ENCODE results near the gene HTR5A.
"Not testable (repeated sequence)": the region's sequence is repeated elsewhere in the genome, so short reads cannot be mapped to it uniquely, and the experiment has no call there.

HTR5A gene

DNA sequence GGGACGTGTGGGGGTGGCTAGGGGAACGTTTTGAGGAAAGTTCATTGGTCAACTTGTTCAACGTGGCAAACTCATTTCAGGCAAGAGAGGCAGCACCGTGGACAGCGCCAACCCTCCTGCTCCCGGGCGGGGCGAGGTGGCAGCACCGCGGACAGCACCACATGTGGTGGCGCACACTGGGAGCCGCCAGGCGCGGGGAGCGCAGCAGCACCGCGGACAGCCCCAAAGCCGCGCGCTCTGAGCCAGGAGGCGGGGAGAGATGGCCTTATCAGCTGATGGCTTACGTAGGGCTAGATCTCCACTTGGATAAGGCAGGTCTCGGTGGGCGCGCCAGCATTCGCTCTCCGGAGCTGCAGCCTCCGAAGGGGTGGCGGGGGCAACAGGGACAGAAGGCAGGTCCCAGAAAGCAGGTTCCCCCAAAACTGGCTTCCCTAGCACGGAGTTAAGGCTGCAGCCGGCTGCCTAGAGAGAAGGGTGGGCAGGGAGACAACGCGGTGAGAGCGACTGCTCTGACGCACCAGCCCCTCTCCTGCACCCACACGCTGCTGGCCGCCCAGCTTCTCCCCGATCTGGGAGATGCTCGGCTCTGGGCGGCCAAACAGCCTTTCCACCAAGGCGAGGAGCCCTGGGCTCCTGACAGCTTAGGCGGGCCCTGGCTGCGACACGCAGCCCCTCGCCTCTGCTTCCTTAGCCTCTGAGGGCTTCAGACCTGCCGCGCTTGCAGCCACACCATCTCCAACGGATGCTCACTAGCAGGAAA is at the start of gene HTR5A:
Gene HTR5A (plus strand): TSS at position 333 of the 760 bp plus-strand sequence. CDS start 576 bp downstream, outside the sequence.
- DNase-seq, result peak in 1 of 2 experiments; percentile 4

DNA sequence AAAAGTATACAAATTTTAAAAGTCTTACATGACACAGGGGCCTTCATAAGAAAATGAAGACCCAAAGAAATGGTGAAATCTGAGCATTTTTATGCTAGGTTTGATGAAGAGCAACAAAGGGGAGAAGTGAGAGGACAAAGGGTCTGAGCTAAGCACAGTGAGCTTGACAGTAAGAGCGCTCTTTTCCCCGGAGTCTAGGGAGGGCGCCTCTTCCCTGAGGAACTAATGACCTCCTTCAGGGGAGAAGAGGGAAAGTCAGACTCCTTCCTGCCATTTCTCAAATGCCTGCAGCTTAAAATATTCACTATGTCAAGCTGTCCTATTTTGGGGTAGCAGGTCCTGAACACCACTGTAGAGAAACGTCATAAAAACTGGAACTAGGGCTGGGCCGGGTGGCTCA is 49.1 kb upstream of the HTR5A start:
- no peak for DNase-seq

- DNase-seq, result no peak
These were observed 48.4 kb upstream of the HTR5A start for GRCh38 chr7:155021699-155022145.

DNA sequence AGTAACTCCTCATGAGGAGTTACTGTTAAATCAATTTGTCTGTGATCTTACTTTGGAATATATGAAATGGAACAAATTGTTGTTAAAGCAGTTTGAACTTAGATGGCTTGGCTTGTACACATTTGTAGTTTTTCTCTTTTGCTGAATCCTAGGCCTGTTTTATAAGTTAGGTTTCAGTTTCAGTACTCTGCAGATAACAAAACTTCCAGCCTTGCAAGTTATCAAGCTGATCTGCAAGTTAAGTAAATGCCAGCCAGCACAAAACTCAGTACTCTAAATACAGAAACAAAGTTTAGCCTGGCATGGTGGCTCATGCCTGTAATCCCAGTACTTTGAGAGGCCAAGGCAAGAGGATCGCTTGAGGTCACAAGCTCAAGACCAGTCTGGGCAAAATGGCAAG is 42.2 kb upstream of the HTR5A start:
- DNase-seq, result no peak

DNA sequence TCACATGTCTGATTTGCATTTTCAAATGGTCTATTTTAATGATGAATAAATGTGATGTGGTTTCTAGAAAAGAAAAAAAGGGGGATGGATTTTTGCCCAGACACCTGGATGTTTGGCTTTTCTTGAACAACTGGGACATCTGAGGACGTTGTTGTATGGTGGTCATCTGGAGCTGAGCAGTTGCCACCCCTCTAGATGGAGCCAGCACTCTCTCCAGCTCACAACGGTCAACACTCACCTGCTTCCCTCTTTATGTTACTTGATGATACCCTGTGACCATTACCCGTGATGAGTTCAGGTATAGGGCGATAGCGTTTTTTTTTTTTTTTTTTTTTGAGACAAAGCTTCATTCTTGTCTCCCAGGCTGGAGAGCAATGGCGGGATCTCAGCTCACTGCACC is 37.1 kb upstream of the HTR5A start:
- DNase-seq, result no peak

- DNase-seq, result not testable (repeated sequence)
These were observed 35.6 kb upstream of the HTR5A start for GRCh38 chr7:155034495-155034894.

DNA sequence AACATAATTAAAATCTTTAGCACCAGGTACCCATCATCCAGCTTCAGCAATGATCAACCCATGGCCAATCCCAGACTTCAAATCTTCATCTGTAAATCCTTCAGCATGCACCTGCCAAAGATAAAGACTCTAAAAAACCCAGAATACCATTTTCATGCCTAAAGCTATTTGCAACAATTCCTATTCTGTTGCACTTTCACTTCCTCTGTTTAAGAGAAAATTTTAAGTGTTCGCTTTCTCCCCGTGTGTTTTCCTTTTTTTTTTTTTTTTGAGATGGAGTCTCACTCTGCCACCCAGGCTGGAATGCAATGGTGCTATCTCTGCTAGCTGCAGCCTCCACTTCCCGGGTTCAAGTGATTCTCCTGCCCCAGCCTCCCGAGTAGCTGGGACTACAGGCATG is 31.8 kb upstream of the HTR5A start:
- DNase-seq, result no peak

DNA sequence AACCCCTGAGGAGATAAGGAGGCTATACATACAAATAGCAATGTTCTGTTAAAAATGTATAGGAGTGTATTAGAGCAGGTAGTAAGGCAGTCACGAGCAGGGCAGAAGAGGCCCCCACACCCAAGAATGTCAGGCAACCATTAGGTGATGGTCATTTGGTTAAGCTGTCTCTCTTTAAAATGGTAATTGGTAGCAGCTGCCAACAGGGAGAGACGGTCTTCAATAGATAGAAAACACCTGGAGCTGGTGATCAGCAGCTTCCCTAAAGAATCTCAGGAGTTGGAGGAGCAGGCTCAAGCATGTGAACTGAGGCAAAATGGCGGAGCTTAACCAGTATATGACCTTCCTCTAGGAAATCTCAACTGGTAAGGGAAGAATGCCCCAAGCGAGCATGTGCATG is 26.4 kb upstream of the HTR5A start:
- no peak for DNase-seq

GRCh38 chr7:155048006-155048405 is 22.1 kb upstream of the HTR5A start:
- no peak for DNase-seq

DNA sequence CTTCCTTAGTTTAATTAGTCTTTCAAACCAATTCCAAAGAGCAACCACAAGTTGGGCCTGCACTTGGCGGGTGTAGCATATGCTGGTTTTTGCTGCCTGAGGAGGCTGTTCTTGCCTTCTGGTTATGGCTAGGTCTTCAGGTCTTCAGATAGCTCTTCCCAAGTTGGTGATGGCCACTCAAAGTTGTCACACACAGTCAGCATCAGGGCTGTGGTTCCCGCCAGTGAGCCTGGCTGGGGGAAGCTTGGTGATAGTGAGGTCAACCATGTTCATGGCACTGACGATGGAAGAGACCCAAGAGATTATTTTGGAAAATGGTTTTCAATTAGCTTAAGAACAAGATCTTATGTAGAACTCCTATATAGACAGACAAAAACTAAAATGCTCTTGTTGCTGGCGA is 18.8 kb upstream of the HTR5A start:
- DNase-seq, result no peak

DNA sequence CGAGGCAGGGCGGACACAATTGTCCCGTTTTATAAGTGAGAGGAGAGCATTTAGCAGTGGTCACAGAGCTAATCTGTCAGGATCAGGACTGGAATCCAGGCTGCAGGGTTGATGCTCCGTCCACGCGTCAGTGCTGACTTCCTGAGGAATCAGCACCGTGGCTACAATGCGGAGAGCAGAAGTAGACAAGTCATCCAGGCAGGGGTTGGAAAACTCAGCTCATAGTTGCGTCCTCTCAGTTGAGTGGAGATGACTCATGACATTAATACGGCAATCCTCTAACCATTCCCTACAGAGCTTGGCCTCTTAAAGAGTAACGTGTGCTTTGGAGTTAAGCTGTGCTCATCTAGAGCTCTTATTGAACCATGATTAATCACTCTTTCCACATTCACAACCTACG is 17.1 kb upstream of the HTR5A start:
- DNase-seq, result no peak

DNA sequence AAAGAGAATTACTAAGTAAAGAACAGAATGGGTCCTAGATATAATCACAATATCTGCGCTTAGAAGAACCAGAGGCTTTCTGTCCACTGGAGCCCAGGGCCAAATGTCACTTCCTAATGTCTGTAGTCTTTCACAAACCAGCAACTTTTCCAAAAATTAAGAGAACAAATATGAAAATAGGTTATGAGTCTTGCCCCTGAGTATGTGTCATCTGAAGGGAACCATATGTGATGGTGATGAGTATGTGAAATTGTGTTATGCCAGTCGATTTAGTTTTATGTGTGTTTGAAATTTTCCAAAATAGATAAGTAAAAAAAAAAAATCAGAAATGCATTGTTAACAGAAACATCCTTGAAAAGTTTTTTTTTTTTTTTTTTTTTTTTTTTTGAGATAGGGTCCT is 15.4 kb upstream of the HTR5A start:
- DNase-seq, result no peak

- no peak for DNase-seq
These were observed 13.0 kb upstream of the HTR5A start for GRCh38 chr7:155057076-155057475.

DNA sequence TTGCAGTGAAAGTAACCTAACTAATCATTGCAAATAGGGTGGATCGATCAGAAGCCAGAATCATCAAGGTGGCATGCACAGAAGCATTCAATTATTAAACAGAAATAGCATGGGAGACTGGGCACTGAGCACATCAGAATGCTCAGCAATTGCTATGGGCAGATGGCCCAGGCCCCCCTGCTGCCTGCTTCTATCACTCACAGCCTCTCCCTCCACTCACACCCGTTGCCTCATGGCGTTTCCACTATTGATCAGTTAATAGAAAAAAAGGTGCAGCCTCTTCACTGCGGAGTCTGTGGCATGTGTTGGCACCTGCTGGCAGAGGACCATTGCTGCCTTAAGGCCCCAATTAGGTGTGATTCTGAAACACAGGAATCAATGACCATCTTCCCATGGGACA is 11.2 kb upstream of the HTR5A start:
- no peak for DNase-seq

DNA sequence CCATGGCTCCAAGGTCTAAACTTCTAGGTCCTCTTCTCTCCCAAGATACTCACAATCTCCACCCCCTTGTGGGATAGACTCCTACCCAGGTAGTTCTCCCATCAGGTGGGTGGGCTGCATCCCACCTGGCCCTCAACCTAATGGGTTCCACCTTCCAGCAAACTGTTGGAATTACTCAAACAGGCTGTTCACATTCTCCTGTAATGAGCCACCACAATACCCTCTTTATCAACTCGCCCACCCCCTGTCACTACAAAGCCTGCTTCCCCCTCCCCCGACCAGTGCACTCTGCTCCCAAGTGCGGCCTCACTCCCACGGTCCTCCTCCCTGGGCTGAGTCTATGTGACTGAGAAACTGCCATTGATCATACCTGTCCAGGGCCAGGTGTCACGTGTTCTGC is 10.4 kb upstream of the HTR5A start:
- DNase-seq, result no peak

GRCh38 chr7:155062411-155062810 is 7.7 kb upstream of the HTR5A start:
- no peak for DNase-seq

- no peak for DNase-seq
These were observed 5.9 kb upstream of the HTR5A start for GRCh38 chr7:155064186-155064585.

- no peak for DNase-seq
These were observed 3.6 kb upstream of the HTR5A start for GRCh38 chr7:155066417-155066950.

DNA sequence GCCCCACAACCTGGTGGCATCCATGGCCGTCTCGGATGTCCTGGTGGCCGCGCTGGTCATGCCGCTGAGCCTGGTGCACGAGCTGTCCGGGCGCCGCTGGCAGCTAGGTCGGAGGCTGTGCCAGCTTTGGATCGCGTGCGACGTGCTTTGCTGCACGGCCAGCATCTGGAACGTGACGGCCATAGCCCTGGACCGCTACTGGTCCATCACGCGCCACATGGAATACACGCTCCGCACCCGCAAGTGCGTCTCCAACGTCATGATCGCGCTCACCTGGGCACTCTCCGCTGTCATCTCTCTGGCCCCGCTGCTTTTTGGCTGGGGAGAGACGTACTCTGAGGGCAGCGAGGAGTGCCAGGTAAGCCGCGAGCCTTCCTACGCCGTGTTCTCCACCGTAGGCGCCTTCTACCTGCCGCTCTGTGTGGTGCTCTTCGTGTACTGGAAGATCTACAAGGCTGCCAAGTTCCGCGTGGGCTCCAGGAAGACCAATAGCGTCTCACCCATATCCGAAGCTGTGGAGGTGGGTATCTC is 1.1 kb downstream of the HTR5A start:
- DNase-seq, result no peak

DNA sequence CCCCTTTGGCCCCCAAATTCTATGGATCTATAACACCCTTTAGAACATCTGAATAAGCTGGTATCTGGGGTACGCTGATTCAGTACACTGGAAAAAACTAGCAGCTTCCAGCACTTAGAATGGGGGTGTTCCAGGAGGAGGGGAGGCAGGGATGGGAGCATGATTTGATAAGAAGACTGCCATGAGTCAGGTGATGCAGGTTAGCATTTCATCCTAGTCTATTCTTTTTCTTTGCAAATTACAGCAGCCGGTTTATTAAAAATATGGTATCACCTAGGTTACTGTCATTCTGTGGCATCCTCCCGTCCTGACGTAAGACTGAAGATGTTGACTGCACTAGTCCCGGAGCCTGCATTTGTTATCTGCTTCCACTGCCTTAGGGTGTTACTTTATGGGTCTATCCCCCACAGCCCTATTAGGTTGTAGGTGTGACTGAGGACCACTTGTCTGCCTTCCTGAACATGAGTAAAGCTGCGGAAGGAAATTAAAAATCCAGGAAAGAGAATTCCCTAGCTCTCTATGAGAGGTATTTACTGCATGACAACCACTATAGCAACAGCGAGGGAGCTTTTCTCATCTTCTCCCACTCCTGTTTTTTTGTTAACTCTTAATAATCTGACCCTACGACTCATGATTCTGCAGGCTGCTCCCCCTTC is 1.9 kb downstream of the HTR5A start:
- no peak for DNase-seq

- DNase-seq, result no peak
These were observed 3.8 kb downstream of the HTR5A start for GRCh38 chr7:155073922-155074321.

GRCh38 chr7:155084021-155084420 is 13.9 kb downstream of the HTR5A start:
- no peak for DNase-seq

GRCh38 chr7:155084969-155085368 is 14.8 kb downstream of the HTR5A start:
- DNase-seq, result no peak

- no peak for DNase-seq
These were observed 20.6 kb downstream of the HTR5A start for GRCh38 chr7:155090684-155091083.
